GM18505 (cell line): Measurements from ENCODE around the gene TMBIM6.
"Not testable (repeated sequence)": the region's sequence is repeated elsewhere in the genome, so short reads cannot be mapped to it uniquely, and the experiment has no call there.

Experiments
- ATAC-seq: cut with Tn5 transposase; IDR thresholded peaks from one replicate; pipeline ENCODE4 v1.9.1; 2021; ENCODE audit not compliant: unreplicated experiment
- POLR2A ChIP-seq: IDR thresholded peaks from 4 replicates; pipeline ENCODE4 v1.6.1; 2011; ENCODE audit warnings: borderline replicate concordance; ENCODE audit not compliant: insufficient read depth, insufficient read length; ENCODE audit errors: extremely low read depth

The TMBIM6 gene

GRCh38 chr12:49776858-49777257 is 35.5 kb downstream of the TMBIM6 start:
- no peak for TF ChIP-seq POLR2A
- ATAC-seq, result no peak

DNA sequence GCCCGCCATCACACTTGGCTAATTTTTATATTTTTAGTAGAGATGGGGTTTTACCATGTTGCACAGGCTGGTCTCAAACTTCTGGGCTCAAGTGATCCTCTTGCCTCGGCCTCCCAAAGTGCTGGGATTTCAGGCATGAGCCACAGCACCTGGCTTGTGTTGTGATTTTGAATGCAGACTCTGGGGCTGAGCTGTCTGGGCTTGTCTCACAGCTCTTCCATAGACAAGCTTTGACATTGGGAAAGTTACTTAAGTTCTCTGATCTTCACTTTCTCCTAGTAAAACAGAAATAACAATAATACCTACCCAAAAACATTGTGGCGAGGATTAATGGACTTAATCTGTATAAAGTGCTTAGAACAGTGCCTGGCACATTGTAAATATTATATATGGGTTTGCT is 36.0 kb downstream of the TMBIM6 start:
- ATAC-seq, result no peak
- no peak for TF ChIP-seq POLR2A

DNA sequence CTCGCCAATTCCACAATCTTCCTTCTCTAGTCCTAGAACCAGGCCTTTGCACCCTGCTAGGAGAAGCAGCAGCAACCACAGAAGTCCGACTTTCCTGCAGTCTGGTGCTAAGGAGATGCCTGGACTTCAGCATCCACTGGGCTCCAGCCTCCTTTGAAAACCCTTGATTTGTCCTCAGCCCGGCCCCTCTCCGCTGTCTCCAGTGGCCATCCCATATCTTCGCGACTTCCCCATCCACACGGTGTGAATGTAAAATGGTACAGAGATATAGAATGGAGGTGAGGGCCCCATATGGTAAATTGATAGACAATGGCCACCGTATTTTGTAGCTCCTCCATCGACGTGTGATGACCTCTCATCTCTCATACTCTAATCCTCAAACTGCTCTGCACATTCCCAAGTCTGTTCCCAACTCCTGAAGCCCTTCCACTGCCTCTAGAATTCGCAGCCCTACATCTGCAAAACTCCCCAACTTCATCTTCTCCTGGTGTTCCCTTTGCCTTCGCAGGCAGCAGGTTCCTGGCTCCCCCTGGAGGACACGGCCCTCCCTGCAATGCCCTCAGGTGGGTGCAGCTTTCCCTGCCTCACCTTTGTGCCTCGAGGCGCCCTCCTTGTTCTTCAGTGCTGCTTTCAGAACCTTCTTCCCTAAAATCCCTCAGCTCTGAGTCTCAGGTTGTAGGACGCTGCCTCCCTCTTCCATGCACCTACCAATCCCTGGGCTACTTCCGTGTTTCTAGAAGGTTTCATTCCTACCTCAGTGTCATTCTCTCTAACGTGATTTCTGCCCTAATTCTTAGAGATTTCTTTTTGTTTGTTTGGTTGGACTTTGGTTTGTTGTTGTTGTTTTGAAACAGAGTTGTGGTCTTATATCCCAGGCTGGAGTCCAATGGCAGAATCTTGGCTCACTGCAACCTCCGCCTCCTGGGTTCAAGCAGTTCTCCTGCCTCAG is 36.7 kb downstream of the TMBIM6 start:
- no peak for ATAC-seq
- TF ChIP-seq POLR2A, result no peak

- ATAC-seq, result no peak
- TF ChIP-seq POLR2A, result no peak
Measured at GRCh38 chr12:49779581-49779980, 38.2 kb downstream of the TMBIM6 start.

DNA sequence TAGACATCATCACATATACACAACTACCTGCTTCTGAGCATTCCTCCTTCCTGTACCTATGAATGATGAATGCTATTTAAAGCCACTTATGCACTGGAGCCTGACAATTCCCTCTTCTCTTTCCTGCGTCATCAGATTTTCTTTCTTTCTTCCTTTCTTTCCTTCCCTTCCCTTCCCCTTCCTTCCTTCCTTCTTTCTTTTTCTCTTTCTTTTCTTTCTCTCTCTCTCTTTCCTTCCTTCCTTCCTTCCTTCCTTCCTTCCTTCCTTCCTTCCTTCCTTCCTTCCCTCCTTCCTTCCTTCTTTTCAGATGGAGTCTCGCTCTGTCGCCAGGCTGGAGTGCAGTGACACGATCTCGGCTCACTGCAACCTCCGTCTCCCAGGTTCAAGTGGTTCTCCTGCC is 39.6 kb downstream of the TMBIM6 start:
- not testable (repeated sequence) for ATAC-seq

DNA sequence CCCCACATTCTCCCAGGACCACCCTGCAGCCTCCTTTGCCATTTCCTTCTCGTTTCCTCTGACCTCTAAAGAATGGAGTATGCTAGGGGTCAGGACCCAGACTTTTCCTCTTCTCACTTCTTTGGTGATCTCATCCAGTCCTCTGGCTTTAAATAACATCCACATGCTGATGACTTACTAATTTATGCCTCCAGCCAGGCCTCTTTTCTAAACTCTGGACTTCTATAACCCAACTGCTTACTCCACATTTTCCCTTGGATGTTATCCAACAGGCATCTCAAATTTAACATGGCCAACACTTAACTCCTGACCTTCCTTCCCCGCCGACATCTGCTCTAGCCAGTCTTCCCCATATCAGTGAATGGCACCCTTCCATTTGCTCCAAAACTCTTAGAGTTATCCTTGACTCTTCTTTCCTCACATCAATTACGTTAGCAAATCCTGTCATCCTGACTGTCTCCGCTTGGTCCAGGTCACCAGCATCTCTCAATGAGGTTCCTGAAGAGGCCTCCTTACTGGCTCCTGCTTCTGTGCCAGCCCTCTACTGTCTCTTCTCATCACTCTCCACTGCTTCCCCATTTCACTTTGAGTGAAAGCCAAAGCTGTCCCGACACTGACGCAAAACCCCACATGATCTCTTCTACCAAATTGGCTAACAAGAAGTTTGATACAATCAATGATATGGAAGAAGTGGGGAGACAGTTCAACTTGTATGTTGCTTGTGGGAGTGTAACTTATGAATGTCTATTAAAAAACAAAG is 42.7 kb downstream of the TMBIM6 start:
- TF ChIP-seq POLR2A, result no peak
- ATAC-seq, result no peak

DNA sequence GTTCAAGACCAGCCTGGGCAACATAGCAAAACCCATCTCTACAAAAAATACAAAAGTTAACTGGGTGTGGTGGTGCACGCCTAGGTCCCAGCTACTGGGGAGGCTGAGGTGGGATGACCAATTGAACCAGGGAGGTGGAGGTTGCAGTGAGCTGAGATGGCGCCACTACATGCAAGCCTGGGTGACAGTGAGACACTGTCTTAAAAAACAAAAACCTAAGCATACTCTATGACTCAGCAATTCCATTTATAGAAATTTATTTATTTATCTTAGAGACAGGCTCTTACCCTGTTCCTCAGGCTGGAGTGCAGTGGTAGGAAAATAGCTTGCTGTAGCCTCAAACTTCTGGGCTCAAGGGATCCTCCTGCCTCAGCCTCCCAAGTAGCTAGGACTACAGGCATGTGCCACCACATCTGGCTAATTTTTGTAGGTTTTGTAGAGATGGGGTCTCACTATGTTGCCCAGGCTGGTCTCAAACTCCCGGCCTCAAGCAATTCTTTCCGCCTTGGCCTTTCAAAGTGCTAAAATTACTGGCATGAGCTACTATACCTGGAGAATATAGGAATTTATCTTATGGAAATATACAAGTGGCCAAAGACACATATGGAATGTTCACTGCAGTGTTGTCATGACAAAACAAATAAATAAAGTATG is 43.5 kb downstream of the TMBIM6 start:
- ATAC-seq, result no peak
- TF ChIP-seq POLR2A, result no peak

DNA sequence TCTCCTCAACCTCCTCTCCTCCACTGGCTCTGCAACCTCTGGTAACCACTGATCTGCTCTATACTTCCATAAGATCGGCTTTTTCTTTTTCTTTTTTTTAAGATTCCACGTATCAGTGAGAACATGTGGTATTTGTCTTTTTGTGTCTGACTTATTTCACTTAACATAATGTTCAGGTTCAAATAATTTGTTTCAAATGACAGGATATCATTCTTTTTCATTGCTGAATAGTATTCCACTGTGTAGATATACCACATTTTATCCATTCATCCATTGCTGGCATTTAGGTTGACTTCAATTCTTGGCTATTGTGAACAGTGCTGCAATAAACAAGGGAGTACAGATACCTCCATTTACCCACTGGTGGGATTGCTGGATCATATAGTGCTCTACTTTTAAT is 46.3 kb downstream of the TMBIM6 start:
- ATAC-seq, result no peak
- TF ChIP-seq POLR2A, result no peak

DNA sequence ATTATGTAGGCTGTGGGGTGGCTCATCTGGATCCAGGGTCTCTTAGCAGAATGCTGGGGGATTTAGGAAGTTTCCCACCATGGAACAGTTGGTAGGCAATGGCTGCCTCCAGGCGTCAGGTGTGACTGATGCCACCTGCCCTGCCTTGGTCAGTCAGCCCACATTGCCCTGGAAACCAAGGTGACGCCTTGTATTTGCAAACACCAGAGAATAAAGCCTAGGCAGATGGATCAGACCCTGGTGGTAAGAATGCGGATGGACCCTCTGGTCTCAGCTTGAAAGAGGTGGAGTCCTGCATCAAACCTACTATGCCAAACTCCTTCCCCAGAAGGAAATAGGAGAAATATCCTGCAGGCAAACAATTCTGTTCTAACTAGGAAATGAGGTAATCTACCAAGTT is 48.6 kb downstream of the TMBIM6 start:
- ATAC-seq, result no peak
- no peak for TF ChIP-seq POLR2A

DNA sequence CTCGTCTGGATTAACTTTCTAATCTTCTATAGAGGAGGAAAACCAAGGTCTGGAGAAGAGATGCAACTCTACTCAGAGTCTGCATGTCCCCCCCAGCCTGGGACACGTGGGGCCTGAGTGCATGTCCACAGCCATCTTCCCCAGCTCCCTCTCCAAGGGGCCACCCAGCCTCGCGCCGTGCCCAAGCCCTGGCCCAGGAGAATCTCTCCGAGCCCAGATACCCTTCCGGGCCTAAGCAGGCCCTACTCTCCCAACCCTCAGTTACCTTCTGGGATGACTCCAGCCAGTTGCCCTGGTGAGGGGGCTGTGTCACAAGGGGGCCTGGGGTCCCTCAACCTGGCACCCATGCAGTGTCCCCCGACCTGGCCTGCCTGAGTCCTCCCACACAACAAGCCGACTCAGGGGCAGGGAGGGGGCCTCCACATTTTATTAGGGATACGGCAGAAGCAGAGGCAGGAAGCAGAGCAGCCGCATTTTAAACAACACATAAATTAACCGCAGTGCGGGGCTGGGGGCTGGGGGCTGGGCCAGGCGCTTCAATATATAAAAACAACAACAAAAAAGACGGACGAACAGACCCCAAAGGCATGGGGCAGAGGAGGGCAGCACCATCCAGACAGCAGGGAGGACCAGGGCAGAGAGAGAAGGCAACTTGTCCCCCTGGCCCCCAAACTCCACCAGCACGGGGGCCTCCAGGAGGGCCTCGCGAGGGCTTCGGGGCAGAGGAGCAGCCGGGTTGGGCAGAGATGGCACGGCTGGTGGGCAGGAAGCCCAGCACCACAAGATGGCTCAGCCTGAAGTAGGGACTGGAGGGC is 49.6 kb downstream of the TMBIM6 start:
- TF ChIP-seq POLR2A, result no peak
- ATAC-seq, result no peak

GRCh38 chr12:49791700-49792099 is 50.3 kb downstream of the TMBIM6 start:
- TF ChIP-seq POLR2A, result no peak
- no peak for ATAC-seq

DNA sequence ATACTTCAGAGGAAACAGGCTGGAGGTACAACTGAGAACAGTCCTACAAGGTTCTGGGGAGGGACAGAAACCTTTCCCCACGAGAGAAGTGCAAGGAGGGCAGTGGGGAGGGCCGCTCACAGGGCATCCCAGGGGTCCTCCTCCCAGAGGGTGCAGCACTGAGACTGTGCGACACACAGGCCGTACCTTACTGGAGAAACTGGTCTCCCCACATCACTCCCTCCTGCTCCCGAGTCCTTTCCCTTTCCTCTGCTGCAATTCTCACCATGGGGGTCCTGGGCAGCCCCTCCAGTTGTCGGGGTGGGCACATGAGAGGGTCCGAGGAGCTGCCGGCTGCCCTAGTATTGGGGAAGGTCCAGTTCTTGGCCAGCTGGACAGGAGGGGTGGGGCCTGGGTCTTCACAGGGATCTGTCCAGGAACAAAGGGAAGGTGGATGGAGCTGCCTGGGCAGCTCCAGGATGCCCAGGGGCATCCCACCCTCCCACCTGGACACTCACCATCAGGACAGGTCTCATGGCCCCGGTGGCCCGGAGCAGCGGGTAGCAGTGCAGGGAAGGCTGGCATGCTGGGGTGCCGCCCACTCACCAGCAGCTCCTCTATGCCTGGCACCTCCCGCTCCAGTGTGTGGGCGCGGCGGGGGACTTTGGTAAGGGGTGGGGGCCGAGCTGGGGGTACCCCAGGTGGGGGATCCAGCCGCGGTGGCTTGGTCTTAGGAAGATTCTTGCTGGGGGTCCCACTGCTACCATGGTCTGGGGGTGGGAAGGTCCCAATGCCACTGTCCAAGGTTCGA is 51.0 kb downstream of the TMBIM6 start:
- TF ChIP-seq POLR2A, result no peak
- ATAC-seq, result no peak
